Mucosa of descending colon (tissue), 3 donors: ENCODE results near the gene CSDE1. TPM values are rescaled to one million over a fixed set of nuclear protein-coding genes. Genes with fewer than 3 reads are reported as not detected.
A peak's percentile ranks its signal among the peaks of the same experiment; 100 is the strongest.
"Not testable (repeated sequence)": the region's sequence is repeated elsewhere in the genome, so short reads cannot be mapped to it uniquely, and the experiment has no call there.

ENCODE experiments used
- ATAC-seq: fragments of 200-7000 bp; cut with Tn5 transposase; one replicate; pipeline ENCODE4 v1.9.1; 2020; ENCODE audit warnings: mild to moderate bottlenecking, moderate library complexity
- DNase-seq, 3 donors: peaks; one replicate each; pipeline ENCODE4 v3.0.0-alpha.2; 2020
- H3K36me3 ChIP-seq: fragments of 200-600 bp; one replicate; pipeline ENCODE4 v1.8.0; 2021; ENCODE audit warnings: low read depth, mild to moderate bottlenecking
- H3K4me1 ChIP-seq: fragments of 200-600 bp; one replicate; pipeline ENCODE4 v1.8.0; 2021; ENCODE audit warnings: low read depth, mild to moderate bottlenecking
- H3K4me3 ChIP-seq: fragments of 200-600 bp; one replicate; pipeline ENCODE4 v1.8.0; 2021; ENCODE audit warnings: mild to moderate bottlenecking
- H3K9me3 ChIP-seq: fragments of 200-600 bp; one replicate; pipeline ENCODE4 v1.8.0; 2021; ENCODE audit warnings: mild to moderate bottlenecking
- CTCF ChIP-seq: fragments of 200-600 bp; IDR thresholded peaks from one replicate; pipeline ENCODE4 v1.8.0; 2022; ENCODE audit warnings: antibody characterized with exemption, mild to moderate bottlenecking
- intact Hi-C, 2 donors: fragments of 100-400 bp; cut with DNase I in 1 of 2; cut with micrococcal nuclease in 1 of 2; formaldehyde crosslinking; loops; one replicate each; pipeline versions ENCODE4 v1.11.0 to v1.11.1; 2022; cut with DNase I, micrococcal nuclease
- total RNA-seq, 3 donors: library from RNA; stranded (reverse); fragmentation: NEBNext Ultra II Directional in 2 of 3; extraction: Animal tissue kit (Norgen Biotek cat#: 25700) in 2 of 3; gene quantifications; one replicate each; pipeline versions ENCODE4 v1.2.1 to v1.2.4, GENCODE V29; 2021 to 2023
- donor health status: DM: no; HTN: no; CAD: no; lungs with moderate emphysema.
- donor health status: DM: no; HTN: no; CAD: no.
- donor health status: DM: no; HTN: yes; CAD: no.

The CSDE1 gene
- total RNA-seq, 3 donors from 2014 or later, result 429 to 934 (median 439) TPM

- DNase-seq (peak; percentile 93 to 98 (median 95)), ATAC-seq (peak; percentile 99)
- no peak for TF ChIP-seq CTCF
- no peaks in the 10 kb centered on the region for H3K9me3 ChIP-seq
- no peaks in the 10 kb centered on the region for H3K36me3 ChIP-seq
- H3K4me3 ChIP-seq, result peak within 1 kb of the TSS; percentile 48
- no peaks in the 10 kb centered on the region for H3K4me1 ChIP-seq
- intact Hi-C loops, result no loop called here
These were observed 22.8 kb upstream of the CSDE1 start, which contains the start of gene SIKE1 for GRCh38 chr1:114780344-114781226. Gene SIKE1 (minus strand): TSS chr1:114780685. CDS start chr1:114780607, 78 bp downstream.

- H3K4me3 ChIP-seq, result peak overlapping the region; percentile 48
- H3K4me1 ChIP-seq, result no peaks in the 10 kb centered on the region
- intact Hi-C loops, result no loop called here
- TF ChIP-seq CTCF, result no peak
- no peak for DNase-seq
- H3K9me3 ChIP-seq, result no peaks in the 10 kb centered on the region
- ATAC-seq, result no peak
- H3K36me3 ChIP-seq, result no peaks in the 10 kb centered on the region
These were observed 21.9 kb upstream of the CSDE1 start for GRCh38 chr1:114779722-114780121.

GRCh38 chr1:114776726-114777125, 18.9 kb upstream of the CSDE1 start:
- H3K9me3 ChIP-seq, H3K4me3 ChIP-seq, intact Hi-C loops, ATAC-seq, DNase-seq, H3K4me1 ChIP-seq, H3K36me3 ChIP-seq: not testable (repeated sequence)

GRCh38 chr1:114771992-114772391, 14.2 kb upstream of the CSDE1 start:
- no peak for DNase-seq
- Histone ChIP-seq H3K9me3 (no peaks in the 10 kb centered on the region), H3K4me3 (no peak overlapping the region), H3K36me3 (no peaks in the 10 kb centered on the region), H3K4me1 (no peaks in the 10 kb centered on the region)
- intact Hi-C loops, result no loop called here
- TF ChIP-seq CTCF, result no peak
- no peak for ATAC-seq

- no peak for DNase-seq
- Histone ChIP-seq H3K4me1 (no peaks in the 10 kb centered on the region), H3K36me3 (no peaks in the 10 kb centered on the region), H3K9me3 (no peaks in the 10 kb centered on the region), H3K4me3 (no peak overlapping the region)
- TF ChIP-seq CTCF, result no peak
- intact Hi-C loops, result no loop called here
- no peak for ATAC-seq
These were observed 13.2 kb upstream of the CSDE1 start for GRCh38 chr1:114770989-114771388.

GRCh38 chr1:114764689-114765088, 6.9 kb upstream of the CSDE1 start:
- Histone ChIP-seq H3K4me3 (no peak overlapping the region), H3K4me1 (no peaks in the 10 kb centered on the region), H3K9me3 (no peaks in the 10 kb centered on the region), H3K36me3 (no peaks in the 10 kb centered on the region)
- intact Hi-C loops, result no loop called here
- DNase-seq (no peak), ATAC-seq (no peak)
- TF ChIP-seq CTCF, result no peak
